ENCODE results near the gene CHST8.
"Not testable (repeated sequence)": the region's sequence is repeated elsewhere in the genome, so short reads cannot be mapped to it uniquely, and the experiment has no call there.

Gene CHST8

DNA sequence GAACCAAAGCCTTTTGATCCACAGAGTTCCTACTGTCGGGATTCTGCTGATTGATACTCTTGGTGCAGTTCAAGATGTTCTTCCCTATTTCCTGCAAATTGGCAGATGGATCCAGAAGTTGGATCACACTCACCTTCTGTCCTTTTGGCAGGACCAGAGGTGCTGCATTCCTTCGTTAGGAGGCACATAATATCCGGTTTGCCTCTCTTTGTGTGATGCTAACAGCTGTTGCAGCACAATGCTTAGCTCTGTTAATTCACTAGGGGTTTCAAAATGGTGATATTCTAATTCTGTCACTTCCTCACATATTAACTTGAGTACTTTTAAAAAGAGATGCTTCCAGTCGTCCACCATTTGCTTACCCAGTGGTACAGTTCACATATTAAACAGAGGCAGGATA lies 15.2 kb upstream of the CHST8 start:
- TF ChIP-seq, protein P1, sequence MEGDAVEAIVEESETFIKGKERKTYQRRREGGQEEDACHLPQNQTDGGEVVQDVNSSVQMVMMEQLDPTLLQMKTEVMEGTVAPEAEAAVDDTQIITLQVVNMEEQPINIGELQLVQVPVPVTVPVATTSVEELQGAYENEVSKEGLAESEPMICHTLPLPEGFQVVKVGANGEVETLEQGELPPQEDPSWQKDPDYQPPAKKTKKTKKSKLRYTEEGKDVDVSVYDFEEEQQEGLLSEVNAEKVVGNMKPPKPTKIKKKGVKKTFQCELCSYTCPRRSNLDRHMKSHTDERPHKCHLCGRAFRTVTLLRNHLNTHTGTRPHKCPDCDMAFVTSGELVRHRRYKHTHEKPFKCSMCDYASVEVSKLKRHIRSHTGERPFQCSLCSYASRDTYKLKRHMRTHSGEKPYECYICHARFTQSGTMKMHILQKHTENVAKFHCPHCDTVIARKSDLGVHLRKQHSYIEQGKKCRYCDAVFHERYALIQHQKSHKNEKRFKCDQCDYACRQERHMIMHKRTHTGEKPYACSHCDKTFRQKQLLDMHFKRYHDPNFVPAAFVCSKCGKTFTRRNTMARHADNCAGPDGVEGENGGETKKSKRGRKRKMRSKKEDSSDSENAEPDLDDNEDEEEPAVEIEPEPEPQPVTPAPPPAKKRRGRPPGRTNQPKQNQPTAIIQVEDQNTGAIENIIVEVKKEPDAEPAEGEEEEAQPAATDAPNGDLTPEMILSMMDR (IDR thresholded peaks at IDR 0.05; ENCODE audit: low read depth, low read length): no peak
- no peak for DNase-seq (ENCODE audit: extremely low read depth, low read depth)

DNA sequence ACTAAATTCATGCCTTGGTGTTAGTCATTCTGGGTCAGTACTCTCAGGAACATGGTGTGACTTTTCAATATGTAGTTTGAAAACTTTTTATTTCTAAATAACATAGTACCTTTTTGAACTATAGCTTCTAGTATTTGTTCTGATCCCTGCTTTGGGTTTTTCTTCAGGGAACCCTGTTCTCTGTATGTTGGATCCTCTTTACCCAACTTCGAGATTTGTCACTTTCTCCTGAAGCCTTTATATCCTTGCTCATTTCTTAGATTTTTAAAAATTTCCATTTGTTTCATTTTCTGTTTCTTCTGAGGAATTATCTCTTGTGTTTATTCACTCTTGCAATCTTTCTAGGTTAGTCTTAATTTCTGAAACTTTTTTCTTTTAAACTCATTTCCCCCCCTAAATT lies 12.4 kb upstream of the CHST8 start:
- TF ChIP-seq, protein P1 (IDR thresholded peaks at IDR 0.05; ENCODE audit: low read depth, low read length): no peak
- no peak for DNase-seq (ENCODE audit: extremely low read depth, low read depth)

DNA sequence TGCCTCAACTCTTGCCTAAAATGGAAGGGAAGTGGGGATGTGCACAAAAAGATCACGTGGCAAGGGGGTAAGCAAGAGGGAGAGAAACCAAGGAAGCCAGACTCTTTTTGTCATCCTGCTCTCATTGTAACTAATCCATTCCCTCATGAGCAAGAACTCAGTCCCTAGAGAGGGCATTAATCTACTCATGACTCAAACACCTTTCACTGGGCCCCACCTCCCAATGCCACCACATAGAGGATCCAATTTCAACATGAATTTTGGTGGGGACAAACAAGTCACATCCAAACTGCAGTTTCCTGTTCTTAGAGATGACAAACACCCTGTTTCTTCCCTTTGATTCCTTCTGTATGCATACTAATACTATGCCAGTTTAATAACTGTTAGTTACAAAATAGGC lies 11.2 kb upstream of the CHST8 start:
- DNase-seq (ENCODE audit: extremely low read depth, low read depth): no peak
- TF ChIP-seq, protein P1 (IDR thresholded peaks at IDR 0.05; ENCODE audit: low read depth, low read length): no peak

DNA sequence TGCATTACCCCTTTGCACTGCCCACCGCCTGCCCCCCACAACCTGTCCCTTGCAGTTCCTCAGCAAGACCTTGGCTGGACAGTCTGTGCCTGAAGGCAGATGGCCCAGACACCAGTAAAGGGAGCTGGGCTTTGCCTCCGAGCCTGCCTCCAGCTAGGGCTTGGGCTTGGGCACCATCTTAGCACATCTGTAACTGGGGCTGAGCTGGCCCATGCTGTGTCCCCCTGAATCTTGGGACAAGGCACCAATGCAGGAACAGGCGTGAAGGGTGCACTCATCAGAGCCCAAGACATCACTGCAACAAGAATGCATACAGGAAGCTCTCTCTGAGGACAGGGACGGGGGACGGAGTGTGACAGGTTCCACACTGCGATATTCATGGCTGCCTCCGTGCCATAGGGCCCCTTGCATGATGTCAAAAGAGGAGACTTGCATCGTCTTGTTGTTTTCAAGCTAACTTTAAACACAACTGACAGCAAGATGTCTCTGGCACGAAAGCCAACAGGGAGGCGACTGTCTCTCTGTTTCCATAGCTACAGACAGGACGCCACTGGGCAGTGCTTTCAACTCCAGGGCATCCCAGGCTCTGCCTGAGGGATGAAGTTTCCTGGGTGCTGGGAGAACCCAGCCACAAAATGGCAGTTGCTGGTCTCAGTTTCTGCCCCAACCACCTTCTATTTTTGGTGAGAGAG lies 8.7 kb upstream of the CHST8 start:
- no peak for DNase-seq (ENCODE audit: extremely low read depth, low read depth)
- TF ChIP-seq, protein P1 (IDR thresholded peaks at IDR 0.05; ENCODE audit: low read depth, low read length): no peak

DNA sequence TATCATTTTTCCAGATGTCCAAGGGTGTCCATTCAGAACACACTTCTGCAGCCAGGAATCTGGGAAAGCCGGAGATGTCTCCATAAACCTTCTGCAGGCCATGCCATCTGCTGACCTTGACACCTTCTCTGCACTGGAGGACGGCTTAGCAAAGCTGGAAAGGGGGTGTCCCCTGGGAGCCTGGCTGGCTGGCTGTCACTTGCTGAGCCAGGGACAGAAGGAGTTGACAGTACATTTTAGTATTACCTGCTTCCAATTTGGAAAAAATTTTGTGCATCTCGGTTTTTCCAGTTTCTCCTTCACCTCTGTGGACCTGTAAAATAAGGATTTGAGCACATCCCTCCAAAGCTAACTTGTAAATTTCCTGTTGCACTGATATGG lies 8.1 kb upstream of the CHST8 start:
- DNase-seq (ENCODE audit: extremely low read depth, low read depth): no peak
- TF ChIP-seq, protein P1 (IDR thresholded peaks at IDR 0.05; ENCODE audit: low read depth, low read length): no peak

DNA sequence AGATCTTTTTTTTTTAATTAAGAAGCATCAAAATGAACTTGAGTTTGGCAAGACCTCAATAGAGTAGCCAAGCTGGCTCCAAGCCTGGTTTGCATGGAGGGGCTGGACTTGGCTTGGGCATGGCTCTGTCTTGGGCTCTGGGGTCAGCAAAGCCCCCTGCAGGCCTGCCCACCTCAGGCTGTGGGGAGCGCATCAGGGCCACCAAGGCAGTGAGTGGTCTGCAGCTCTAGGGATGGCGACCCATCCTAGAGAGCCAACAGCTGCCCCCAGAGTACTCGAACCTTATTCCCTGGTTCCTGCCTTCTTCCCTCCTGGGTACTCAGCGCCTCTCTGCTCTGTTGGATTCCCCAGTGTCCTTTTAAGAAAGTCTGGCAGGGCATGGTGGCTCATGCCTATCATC lies 5.4 kb upstream of the CHST8 start:
- no peak for DNase-seq (ENCODE audit: extremely low read depth, low read depth)
- TF ChIP-seq, protein P1 (IDR thresholded peaks at IDR 0.05; ENCODE audit: low read depth, low read length): no peak

DNA sequence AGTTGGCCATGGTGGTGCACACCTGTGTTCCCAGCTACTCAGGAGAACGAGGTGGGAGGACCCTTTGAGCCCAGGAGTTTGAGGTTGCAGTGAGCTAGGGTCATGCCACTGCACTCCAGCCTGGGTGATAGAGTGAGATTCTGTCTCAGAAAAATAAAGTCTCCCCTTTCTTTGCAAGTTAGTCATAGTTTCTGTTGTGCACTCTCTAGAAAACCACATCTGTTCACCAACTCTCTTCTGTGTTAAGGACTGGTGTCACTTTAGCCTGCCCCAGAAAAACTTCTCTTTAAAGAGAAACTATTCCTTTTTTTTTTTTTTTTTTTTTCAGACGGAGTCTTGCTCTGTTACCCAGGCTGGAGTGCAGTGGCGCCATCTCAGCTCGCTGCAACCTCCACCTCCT lies 4.9 kb upstream of the CHST8 start:
- DNase-seq (ENCODE audit: extremely low read depth, low read depth): no peak
- TF ChIP-seq, protein P1 (IDR thresholded peaks at IDR 0.05; ENCODE audit: low read depth, low read length): no peak

DNA sequence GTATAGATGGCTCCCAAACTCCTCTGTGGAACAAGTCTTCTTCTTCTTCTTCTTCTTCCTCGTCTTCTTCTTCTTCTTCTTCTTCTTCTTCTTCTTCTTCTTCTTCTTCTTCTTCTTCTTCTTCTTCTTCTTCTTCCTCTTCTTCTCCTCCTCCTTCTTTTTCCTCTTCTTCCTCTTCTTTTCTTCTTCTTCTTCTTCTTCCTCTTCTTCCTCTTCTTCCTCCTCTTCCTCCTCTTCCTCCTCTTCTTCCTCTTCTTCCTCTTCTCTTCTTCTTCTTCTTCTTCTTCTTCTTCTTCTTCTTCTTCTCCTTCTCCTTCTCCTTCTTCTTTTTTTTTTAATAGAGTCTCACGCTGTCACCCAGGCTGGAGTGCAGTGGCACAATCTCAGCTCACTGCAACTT lies 3.4 kb upstream of the CHST8 start:
- DNase-seq (ENCODE audit: extremely low read depth, low read depth): not testable (repeated sequence)
